Loucy (cell line): ENCODE measurements around the gene DAGLB.

Source experiments
- H2AFZ ChIP-seq: fragments of 200-600 bp; sonication (generic); 2 replicates; pipeline ENCODE4 v1.6.0; 2016; ENCODE audit warnings: antibody characterized with exemption, mild to moderate bottlenecking, low read length, moderate library complexity
- H3F3A ChIP-seq: fragments of 200-600 bp; 2 replicates; pipeline ENCODE4 v1.6.0; 2016; ENCODE audit warnings: antibody characterized with exemption, low read depth, mild to moderate bottlenecking
- H3K27me3 ChIP-seq: fragments of 200-600 bp; sonication (generic); 2 replicates; pipeline ENCODE4 v1.6.1; 2014; ENCODE audit warnings: low read length, mild to moderate bottlenecking; ENCODE audit not compliant: insufficient read depth, poor library complexity, severe bottlenecking
- H3K36me3 ChIP-seq: fragments of 200-600 bp; sonication (generic); 2 replicates; pipeline ENCODE4 v1.6.1; 2016; ENCODE audit warnings: low read length; ENCODE audit not compliant: insufficient read depth
- H3K4me1 ChIP-seq: fragments of 200-600 bp; sonication (generic); 2 replicates; pipeline ENCODE4 v1.5.1; 2014; ENCODE audit warnings: low read length, mild to moderate bottlenecking; ENCODE audit not compliant: insufficient read depth, poor library complexity, severe bottlenecking
- H3K4me2 ChIP-seq: fragments of 200-600 bp; sonication (generic); 2 replicates; pipeline ENCODE4 v1.6.0; 2014; ENCODE audit warnings: antibody characterized with exemption, low read length, low read depth, mild to moderate bottlenecking; ENCODE audit not compliant: poor library complexity, severe bottlenecking
- H3K4me3 ChIP-seq: fragments of 200-600 bp; sonication (generic); 2 replicates; pipeline ENCODE4 v1.5.1; 2014; ENCODE audit warnings: low read length, mild to moderate bottlenecking, mixed read lengths; ENCODE audit not compliant: poor library complexity, severe bottlenecking
- H3K79me2 ChIP-seq: fragments of 200-600 bp; sonication (generic); 2 replicates; pipeline ENCODE4 v1.6.1; 2014; ENCODE audit warnings: low read length; ENCODE audit not compliant: insufficient read depth
- H3K9ac ChIP-seq: fragments of 200-600 bp; sonication (generic); 2 replicates; pipeline ENCODE4 v1.6.0; 2014; ENCODE audit warnings: mild to moderate bottlenecking, low read depth, low read length, moderate library complexity; ENCODE audit not compliant: poor library complexity, severe bottlenecking
- H3K9me2 ChIP-seq: fragments of 200-600 bp; sonication (generic); replicated peaks from 2 replicates; pipeline ENCODE4 v1.6.1; 2016; ENCODE audit warnings: low read depth, low read length, mixed read lengths
- H3K9me3 ChIP-seq: fragments of 200-600 bp; sonication (generic); 2 replicates; pipeline ENCODE4 v1.6.1; 2014; ENCODE audit warnings: mild to moderate bottlenecking, antibody characterized with exemption, low read length, low read depth; ENCODE audit not compliant: insufficient read depth
- H4K20me1 ChIP-seq: fragments of 200-600 bp; sonication (generic); 2 replicates; pipeline ENCODE4 v1.6.0; 2014; ENCODE audit warnings: antibody characterized with exemption, low read length, mild to moderate bottlenecking; ENCODE audit not compliant: insufficient read depth, poor library complexity, severe bottlenecking
- CTCF ChIP-seq: fragments of 200-600 bp; sonication (generic); conservative IDR thresholded peaks from 2 replicates; pipeline ENCODE4 v1.5.1; 2014; ENCODE audit warnings: mild to moderate bottlenecking, antibody characterized with exemption, low read length
- EZH2phosphoT487 ChIP-seq: fragments of 200-600 bp; IDR thresholded peaks from 2 replicates; pipeline ENCODE4 v1.6.1; 2018; ENCODE audit warnings: antibody characterized with exemption, mild to moderate bottlenecking, moderate library complexity, borderline replicate concordance

Gene DAGLB

GRCh38 chr7:6406121-6406520 lies 41.6 kb downstream of the DAGLB start:
- peaks cover 7% of the 10 kb centered on the region for H4K20me1 ChIP-seq
- H3K4me2 ChIP-seq = no peak overlapping the region
- no peaks in the 10 kb centered on the region for H3K4me1 ChIP-seq
- H3K9me2 ChIP-seq = no peaks in the 10 kb centered on the region
- H3K79me2 ChIP-seq = peaks cover 4% of the 10 kb centered on the region; the same call in 1 of the 2 replicates
- no peaks in the 10 kb centered on the region for H3F3A ChIP-seq
- TF ChIP-seq CTCF (no peak), EZH2phosphoT487 (no peak)
- no peaks in the 10 kb centered on the region for H3K27me3 ChIP-seq
- no peak overlapping the region for H3K9ac ChIP-seq
- H2AFZ ChIP-seq = no peak overlapping the region
- no peaks in the 10 kb centered on the region for H3K9me3 ChIP-seq
- H3K4me3 ChIP-seq = no peak overlapping the region
- H3K36me3 ChIP-seq = peaks cover 87% of the 10 kb centered on the region

- H3K36me3 ChIP-seq = peaks cover 82% of the 10 kb centered on the region
- no peaks in the 10 kb centered on the region for H3K9me3 ChIP-seq
- H3K79me2 ChIP-seq = peaks cover 19% of the 10 kb centered on the region
- peaks cover 23% of the 10 kb centered on the region for H4K20me1 ChIP-seq
- H3K27me3 ChIP-seq = no peaks in the 10 kb centered on the region
- TF ChIP-seq EZH2phosphoT487 (no peak), CTCF (no peak)
- H3K9me2 ChIP-seq = no peaks in the 10 kb centered on the region
- no peaks in the 10 kb centered on the region for H3K4me1 ChIP-seq
- H3K9ac ChIP-seq = no peak overlapping the region
- no peak overlapping the region for H3K4me2 ChIP-seq
- no peaks in the 10 kb centered on the region for H3F3A ChIP-seq
- H3K4me3 ChIP-seq = no peak overlapping the region
- H2AFZ ChIP-seq = no peak overlapping the region
These were observed 43.8 kb downstream of the DAGLB start for GRCh38 chr7:6403907-6404306.

GRCh38 chr7:6402741-6403140 lies 45.0 kb downstream of the DAGLB start:
- Histone ChIP-seq H2AFZ (no peak overlapping the region), H3K27me3 (no peaks in the 10 kb centered on the region), H3K36me3 (peaks cover 85% of the 10 kb centered on the region), H3K9me2 (no peaks in the 10 kb centered on the region), H3K4me1 (no peaks in the 10 kb centered on the region), H3K4me3 (no peak overlapping the region), H3F3A (no peaks in the 10 kb centered on the region), H3K9ac (no peak overlapping the region), H4K20me1 (peaks cover 32% of the 10 kb centered on the region), H3K9me3 (no peaks in the 10 kb centered on the region), H3K4me2 (no peak overlapping the region), H3K79me2 (peaks cover 31% of the 10 kb centered on the region)
- no peak for TF ChIP-seq CTCF
- no peak for TF ChIP-seq EZH2phosphoT487
